Measurements from ENCODE around the gene MVP.
"Not testable (repeated sequence)": the region's sequence is repeated elsewhere in the genome, so short reads cannot be mapped to it uniquely, and the experiment has no call there.

MVP gene

GRCh38 chr16:29883987-29884386 is 63.7 kb downstream of the MVP start:
- DNase-seq (ENCODE audit: extremely low spot score): peak; percentile 55
- ChIA-PET POLR2A (interaction anchor here (1.1 to 1.6 kb wide), 2 partner anchors 16 to 89 kb away, joined by 3 to 4 read pairs; partner anchors contain the start of gene SEZ6L2), CTCF (no interaction called here)
- TF ChIP-seq LEF1 (IDR thresholded peaks at IDR 0.05; ENCODE audit: borderline replicate concordance) (no peak), ELF4 (IDR thresholded peaks at IDR 0.05) (no peak)

- POLR2A ChIA-PET: interaction anchor here (1.6 kb wide), 1 partner anchor 12 kb away, joined by 3 read pairs; no protein-coding TSS in a partner anchor
- DNase-seq (ENCODE audit: extremely low spot score); CTCF ChIA-PET: not testable (repeated sequence)
- TF ChIP-seq ZNF384 (IDR thresholded peaks at IDR 0.05): peak; percentile 80
These were observed 69.1 kb downstream of the MVP start for GRCh38 chr16:29889372-29889771.

GRCh38 chr16:29891525-29892457 is 71.5 kb downstream of the MVP start:
- TF ChIP-seq TARDBP (IDR thresholded peaks at IDR 0.05): no peak
- TF ChIP-seq ELF4 (IDR thresholded peaks at IDR 0.05): no peak
- TF ChIP-seq NFRKB (IDR thresholded peaks at IDR 0.05): no peak
- TF ChIP-seq CTBP1 (IDR thresholded peaks at IDR 0.05; ENCODE audit: borderline replicate concordance): no peak
- TF ChIP-seq ZNF384 (IDR thresholded peaks at IDR 0.05): no peak
- no peak for TF ChIP-seq BHLHE40 (IDR thresholded peaks at IDR 0.05; ENCODE audit: borderline replicate concordance)
- TF ChIP-seq ARNT (IDR thresholded peaks at IDR 0.05): no peak
- no peak for TF ChIP-seq L3MBTL2 (conservative IDR thresholded peaks at IDR 0.05)
- TF ChIP-seq PKNOX1 (IDR thresholded peaks at IDR 0.05): no peak
- no peak for TF ChIP-seq HDGF (IDR thresholded peaks at IDR 0.05; ENCODE audit: borderline replicate concordance)
- no peak for TF ChIP-seq FOXK2 (IDR thresholded peaks at IDR 0.05)
- no peak for TF ChIP-seq LEF1 (IDR thresholded peaks at IDR 0.05; ENCODE audit: borderline replicate concordance)
- TF ChIP-seq SUZ12 (IDR thresholded peaks at IDR 0.05): no peak
- TF ChIP-seq FOXM1 (IDR thresholded peaks at IDR 0.05; ENCODE audit: borderline replicate concordance): no peak
- TF ChIP-seq FOXA1 (IDR thresholded peaks at IDR 0.05): no peak
- no peak for TF ChIP-seq SP1 (IDR thresholded peaks at IDR 0.05)
- POLR2A ChIA-PET: no interaction called here
- no peak for DNase-seq (ENCODE audit: extremely low spot score)
- CTCF ChIA-PET: interaction anchor here (1.0 kb wide), 1 partner anchor 28 kb away, joined by 3 read pairs; the partner anchor contains the start of gene CDIPT

GRCh38 chr16:29892458-29892813 is 72.2 kb downstream of the MVP start:
- POLR2A ChIA-PET: no interaction called here

GRCh38 chr16:29893553-29893952 is 73.3 kb downstream of the MVP start:
- TF ChIP-seq FOXA1 (IDR thresholded peaks at IDR 0.05): no peak
- TF ChIP-seq HDGF (IDR thresholded peaks at IDR 0.05; ENCODE audit: borderline replicate concordance): no peak
- no peak for TF ChIP-seq ZNF384 (IDR thresholded peaks at IDR 0.05)
- no peak for TF ChIP-seq CTBP1 (IDR thresholded peaks at IDR 0.05; ENCODE audit: borderline replicate concordance)
- TF ChIP-seq ARNT (IDR thresholded peaks at IDR 0.05): no peak
- no peak for DNase-seq (ENCODE audit: extremely low spot score)
- POLR2A ChIA-PET: interaction anchor here (0.7 kb wide), 1 partner anchor 32 kb away, joined by 3 read pairs; no protein-coding TSS in a partner anchor
- CTCF ChIA-PET: interaction anchor here (1.4 kb wide), 1 partner anchor 45 kb away, joined by 3 read pairs; no protein-coding TSS in a partner anchor

More at GRCh38 chr16:29892458-29892813, 72.2 kb downstream of the MVP start:
- CTCF ChIA-PET: no interaction called here
- DNase-seq (ENCODE audit: extremely low spot score): no peak
- TF ChIP-seq HDGF (IDR thresholded peaks at IDR 0.05; ENCODE audit: borderline replicate concordance): no peak

GRCh38 chr16:29894352-29894751 is 74.1 kb downstream of the MVP start:
- DNase-seq (ENCODE audit: extremely low spot score): no peak

GRCh38 chr16:29896841-29897240 is 76.6 kb downstream of the MVP start:
- DNase-seq (ENCODE audit: extremely low spot score): no peak
- TF ChIP-seq NFRKB (IDR thresholded peaks at IDR 0.05): no peak
- TF ChIP-seq FOXK2 (IDR thresholded peaks at IDR 0.05): no peak
- no peak for TF ChIP-seq CTBP1 (IDR thresholded peaks at IDR 0.05; ENCODE audit: borderline replicate concordance)
- no peak for TF ChIP-seq L3MBTL2 (conservative IDR thresholded peaks at IDR 0.05)
- TF ChIP-seq LEF1 (IDR thresholded peaks at IDR 0.05; ENCODE audit: borderline replicate concordance): no peak
- TF ChIP-seq BHLHE40 (IDR thresholded peaks at IDR 0.05; ENCODE audit: borderline replicate concordance): no peak
- TF ChIP-seq SP1 (IDR thresholded peaks at IDR 0.05): no peak
- TF ChIP-seq FOXM1 (IDR thresholded peaks at IDR 0.05; ENCODE audit: borderline replicate concordance): no peak
- TF ChIP-seq PKNOX1 (IDR thresholded peaks at IDR 0.05): no peak
- no peak for TF ChIP-seq SUZ12 (IDR thresholded peaks at IDR 0.05)
- TF ChIP-seq TARDBP (IDR thresholded peaks at IDR 0.05): no peak
- TF ChIP-seq HDGF (IDR thresholded peaks at IDR 0.05; ENCODE audit: borderline replicate concordance): no peak
- no peak for TF ChIP-seq ZNF384 (IDR thresholded peaks at IDR 0.05)
- TF ChIP-seq ELF4 (IDR thresholded peaks at IDR 0.05): no peak
- TF ChIP-seq ARNT (IDR thresholded peaks at IDR 0.05): no peak
- ChIA-PET CTCF (no interaction called here), POLR2A (interaction anchor here (1.0 kb wide), 1 partner anchor 8 kb away, joined by 4 read pairs; no protein-coding TSS in a partner anchor)

More at GRCh38 chr16:29894352-29894751, 74.1 kb downstream of the MVP start:
- TF ChIP-seq LEF1 (IDR thresholded peaks at IDR 0.05; ENCODE audit: borderline replicate concordance): no peak
- TF ChIP-seq FOXM1 (IDR thresholded peaks at IDR 0.05; ENCODE audit: borderline replicate concordance): no peak
- TF ChIP-seq SUZ12 (IDR thresholded peaks at IDR 0.05): no peak
- TF ChIP-seq SP1 (IDR thresholded peaks at IDR 0.05): no peak
- CTCF ChIA-PET: interaction anchor here (1.4 kb wide), 1 partner anchor 46 kb away, joined by 3 read pairs; no protein-coding TSS in a partner anchor
- POLR2A ChIA-PET: interaction anchor here (1.2 kb wide), 1 partner anchor 27 kb away, joined by 3 read pairs; no protein-coding TSS in a partner anchor

All from HEK293T (cell line).